ENCODE results near the gene BCKDHB.

- no peak for TF ChIP-seq TAF1 (IDR thresholded peaks at IDR 0.05; ENCODE audit: low read depth, low read length)
- TF ChIP-seq POLR2AphosphoS5 (IDR thresholded peaks at IDR 0.05; ENCODE audit: low read depth, low read length): no peak
- TF ChIP-seq POLR2A (IDR thresholded peaks at IDR 0.05; ENCODE audit: low read depth, low read length): no peak
- TF ChIP-seq SPI1 (IDR thresholded peaks at IDR 0.05; ENCODE audit: low read depth, low read length): no peak
- TF ChIP-seq POU2F2 (IDR thresholded peaks at IDR 0.05; ENCODE audit: low read depth, low read length): no peak
- TF ChIP-seq PAX5 (IDR thresholded peaks at IDR 0.05; ENCODE audit: insufficient read depth, low read length, severe bottlenecking): no peak
Measured at GRCh38 chr6:80287607-80288006, 181.1 kb downstream of the BCKDHB start.
